K562 (cell line): ENCODE results near the gene MRPL42.

ENCODE experiments used
- ATF6 ChIP-seq: sonication (generic); formaldehyde crosslinking; IDR thresholded peaks from 2 replicates; pipeline ENCODE4 v1.4.0; 2020; ENCODE audit warnings: mild to moderate bottlenecking, missing genetic modification reagents
- CTCF ChIP-seq, 3 experiments: IDR thresholded peaks in 2 of 3; conservative IDR thresholded peaks in 1 of 3; 2 replicates each; pipeline ENCODE4 v1.5.1; 2011 to 2012; ENCODE audit warnings: low read length in 3 of 3, mild to moderate bottlenecking in 3 of 3, control low read depth in 2 of 3, improper control_type of control experiment in 1 of 3, inconsistent platforms in 1 of 3, low read depth in 1 of 3, mixed read lengths in 1 of 3, moderate library complexity in 1 of 3; ENCODE audit not compliant: insufficient read depth in 2 of 3
- E2F5 ChIP-seq: sonication (generic); formaldehyde crosslinking; IDR thresholded peaks from 2 replicates; pipeline ENCODE4 v1.8.0; 2022; ENCODE audit warnings: mild to moderate bottlenecking, missing genetic modification reagents
- HIVEP1 ChIP-seq: fragments of 250-450 bp; sonication (Bioruptor Pico); IDR thresholded peaks from 2 replicates; pipeline ENCODE4 v1.4.0; 2020; ENCODE audit warnings: mild to moderate bottlenecking
- HNRNPLL ChIP-seq: fragments of 200-400 bp; formaldehyde crosslinking; IDR thresholded peaks from 2 replicates; pipeline ENCODE4 v1.6.1; 2017; ENCODE audit warnings: low read length, low read depth, mild to moderate bottlenecking; ENCODE audit not compliant: poor library complexity, severe bottlenecking
- MTA3 ChIP-seq: fragments of 450-650 bp; formaldehyde crosslinking; IDR thresholded peaks from 2 replicates; pipeline ENCODE4 v1.6.1; 2017; ENCODE audit warnings: mild to moderate bottlenecking, borderline replicate concordance
- MXD1 ChIP-seq: fragments of 250-450 bp; sonication (Bioruptor Pico); IDR thresholded peaks from 2 replicates; pipeline ENCODE4 v1.8.0; 2021; ENCODE audit warnings: borderline replicate concordance, mild to moderate bottlenecking, moderate library complexity; ENCODE audit not compliant: poor library complexity, severe bottlenecking
- POLR2AphosphoS5 ChIP-seq: IDR thresholded peaks from 2 replicates; pipeline ENCODE4 v1.6.1; 2011; ENCODE audit warnings: mild to moderate bottlenecking, low read depth, low read length, moderate library complexity; ENCODE audit not compliant: control insufficient read depth, insufficient read depth
- PRMT5 ChIP-seq: sonication (generic); formaldehyde crosslinking; IDR thresholded peaks from 2 replicates; pipeline ENCODE4 v1.5.0; 2020; ENCODE audit warnings: missing genetic modification reagents
- RAD21 ChIP-seq, 2 experiments: fragments of 250-450 bp in 1 of 2; fragments of 450-650 bp in 1 of 2; sonication (Bioruptor Pico) in 1 of 2; formaldehyde crosslinking in 1 of 2; IDR thresholded peaks in 1 of 2; conservative IDR thresholded peaks in 1 of 2; 2 replicates each; pipeline versions ENCODE4 v1.4.0 to v1.8.0; 2020 to 2022; ENCODE audit warnings: mild to moderate bottlenecking in 2 of 2, moderate library complexity in 1 of 2
- SMC3 ChIP-seq: conservative IDR thresholded peaks from 2 replicates; pipeline ENCODE4 v1.6.1; 2011; ENCODE audit warnings: low read depth, low read length, improper control_type of control experiment; ENCODE audit not compliant: insufficient read depth
- TRIM25 ChIP-seq: fragments of 450-650 bp; IDR thresholded peaks from 2 replicates; pipeline ENCODE4 v1.7.0; 2016; ENCODE audit warnings: borderline replicate concordance
- ZBTB33 ChIP-seq: sonication (generic); formaldehyde crosslinking; IDR thresholded peaks from 2 replicates; pipeline ENCODE4 v1.8.1; 2023; ENCODE audit warnings: mild to moderate bottlenecking, missing genetic modification reagents
- ZBTB40 ChIP-seq, 2 experiments: fragments of 450-650 bp in 1 of 2; sonication (generic) in 1 of 2; formaldehyde crosslinking in 1 of 2; IDR thresholded peaks; 2 replicates each; pipeline versions ENCODE4 v1.7.1 to v1.9.0; 2016 to 2022; ENCODE audit warnings: inconsistent platforms in 1 of 2, mild to moderate bottlenecking in 1 of 2, missing genetic modification reagents in 1 of 2

- TF ChIP-seq E2F5 (CRISPR knock-in tag) = no peak
- TF ChIP-seq MTA3 = no peak
- TF ChIP-seq MXD1 (CRISPR knock-in tag) = no peak
- TF ChIP-seq POLR2AphosphoS5 = no peak
- TF ChIP-seq PRMT5 (CRISPR knock-in tag) = no peak
- no peak for TF ChIP-seq CTCF (IDR thresholded peaks at IDR 0.05 in 2 of 3, conservative IDR thresholded peaks at IDR 0.05 in 1 of 3; ENCODE audit: insufficient read depth in 2 of 3, low read depth in 1 of 3, low read length in 3 of 3)
- no peak for TF ChIP-seq ZBTB33
- TF ChIP-seq HNRNPLL = no peak
- no peak for TF ChIP-seq HIVEP1 (CRISPR knock-in tag)
- TF ChIP-seq ZBTB40 (IDR thresholded peaks at IDR 0.05) = no peak
- TF ChIP-seq ZBTB40 (CRISPR knock-in tag; IDR thresholded peaks at IDR 0.05) = no peak
- no peak for TF ChIP-seq TRIM25
- no peak for TF ChIP-seq SMC3
- no peak for TF ChIP-seq RAD21 (CRISPR knock-in tag; conservative IDR thresholded peaks at IDR 0.05 in 1 of 2, IDR thresholded peaks at IDR 0.05 in 1 of 2)
- TF ChIP-seq ATF6 (CRISPR knock-in tag) = no peak
These were observed 16.0 kb downstream of the MRPL42 start for GRCh38 chr12:93483151-93483807.
